Colonic mucosa (tissue), 4 donors: ENCODE measurements around the gene AZIN2. TPM values are rescaled to one million over a fixed set of nuclear protein-coding genes. Genes with fewer than 3 reads are reported as not detected.

Experiments used
- DNase-seq: peaks from one replicate; pipeline ENCODE4 v3.0.0-alpha.2; 2020
- H3K27ac ChIP-seq: fragments of 200-600 bp; one replicate; pipeline ENCODE4 v1.8.0; 2021
- H3K27me3 ChIP-seq: fragments of 200-600 bp; one replicate; pipeline ENCODE4 v1.8.0; 2021
- H3K36me3 ChIP-seq: fragments of 200-600 bp; one replicate; pipeline ENCODE4 v1.8.0; 2021
- H3K4me1 ChIP-seq: fragments of 200-600 bp; one replicate; pipeline ENCODE4 v1.8.0; 2021; ENCODE audit warnings: mild to moderate bottlenecking
- H3K4me3 ChIP-seq: fragments of 200-600 bp; one replicate; pipeline ENCODE4 v1.8.0; 2021
- H3K9ac ChIP-seq, 2 donors: one replicate each; pipeline ENCODE4 v1.7.0; 2013; ENCODE audit warnings: control low read depth in 2 of 2, low read depth in 2 of 2, low read length in 2 of 2
- H3K9me3 ChIP-seq: fragments of 200-600 bp; one replicate; pipeline ENCODE4 v1.8.0; 2021
- intact Hi-C: fragments of 100-400 bp; cut with DNase I; formaldehyde crosslinking; loops from one replicate; pipeline ENCODE4 v1.14.1; 2022
- total RNA-seq, 2 donors: library from RNA; stranded (reverse); fragmentation: NEBNext Ultra II Directional in 1 of 2; extraction: Animal tissue kit (Norgen Biotek cat#: 25700) in 1 of 2; gene quantifications; one replicate each; pipeline ENCODE4 v1.2.1, GENCODE V29; 2021
- TF ChIP-seq, protein P1 (sequence below): fragments of 200-600 bp; IDR thresholded peaks from one replicate; pipeline ENCODE4 v1.8.0; 2022; ENCODE audit warnings: antibody characterized with exemption, mild to moderate bottlenecking
- donor health status: healthy.
- donor health status: DM: no; HTN: no; CAD: no.
- donor health status: DM: no; HTN: no; CAD: no.

AZIN2 gene
- total RNA-seq, 2 donors from 2014 or later = 10.2 to 21.4 TPM

DNA sequence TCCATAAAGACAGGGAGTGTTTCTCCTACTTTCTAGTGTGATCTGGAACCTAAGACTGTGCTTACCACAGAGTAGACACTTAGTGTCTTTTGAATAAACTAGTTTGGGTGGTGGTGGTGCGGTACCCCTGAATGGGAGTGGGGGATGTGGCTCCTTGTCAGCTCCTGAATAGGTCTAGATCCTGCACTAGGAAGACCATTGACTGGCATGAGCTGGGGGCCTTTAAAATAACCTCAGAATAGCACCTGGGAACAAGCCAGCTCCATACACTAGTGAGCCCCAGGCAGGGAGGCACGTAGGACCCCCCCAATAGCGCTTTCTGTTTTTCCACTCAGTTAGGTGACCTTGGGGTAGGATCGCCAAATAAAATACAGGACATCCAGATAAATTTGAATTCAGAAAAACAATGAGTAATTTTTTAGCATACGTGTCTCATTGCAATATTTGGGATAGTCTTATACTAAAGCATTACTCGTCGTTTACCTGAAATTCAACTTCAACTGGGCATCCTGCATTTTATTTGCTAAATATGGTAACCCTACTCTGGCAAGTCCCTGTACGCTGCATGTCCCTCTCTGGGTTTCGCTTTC lies 45.6 kb downstream of the AZIN2 start:
- H3K4me1 ChIP-seq = peaks cover 2% of the 10 kb centered on the region
- DNase-seq = no peak
- H3K27ac ChIP-seq = peak overlapping the region; percentile 82
- peak overlapping the region; percentile 66 for H3K4me3 ChIP-seq
- H3K9me3 ChIP-seq = no peaks in the 10 kb centered on the region
- H3K27me3 ChIP-seq = no peaks in the 10 kb centered on the region
- TF ChIP-seq, protein P1, sequence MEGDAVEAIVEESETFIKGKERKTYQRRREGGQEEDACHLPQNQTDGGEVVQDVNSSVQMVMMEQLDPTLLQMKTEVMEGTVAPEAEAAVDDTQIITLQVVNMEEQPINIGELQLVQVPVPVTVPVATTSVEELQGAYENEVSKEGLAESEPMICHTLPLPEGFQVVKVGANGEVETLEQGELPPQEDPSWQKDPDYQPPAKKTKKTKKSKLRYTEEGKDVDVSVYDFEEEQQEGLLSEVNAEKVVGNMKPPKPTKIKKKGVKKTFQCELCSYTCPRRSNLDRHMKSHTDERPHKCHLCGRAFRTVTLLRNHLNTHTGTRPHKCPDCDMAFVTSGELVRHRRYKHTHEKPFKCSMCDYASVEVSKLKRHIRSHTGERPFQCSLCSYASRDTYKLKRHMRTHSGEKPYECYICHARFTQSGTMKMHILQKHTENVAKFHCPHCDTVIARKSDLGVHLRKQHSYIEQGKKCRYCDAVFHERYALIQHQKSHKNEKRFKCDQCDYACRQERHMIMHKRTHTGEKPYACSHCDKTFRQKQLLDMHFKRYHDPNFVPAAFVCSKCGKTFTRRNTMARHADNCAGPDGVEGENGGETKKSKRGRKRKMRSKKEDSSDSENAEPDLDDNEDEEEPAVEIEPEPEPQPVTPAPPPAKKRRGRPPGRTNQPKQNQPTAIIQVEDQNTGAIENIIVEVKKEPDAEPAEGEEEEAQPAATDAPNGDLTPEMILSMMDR = no peak
- peak overlapping the region; percentile 71 to 90 for H3K9ac ChIP-seq
- intact Hi-C loops = no loop called here
- H3K36me3 ChIP-seq = no peaks in the 10 kb centered on the region

DNA sequence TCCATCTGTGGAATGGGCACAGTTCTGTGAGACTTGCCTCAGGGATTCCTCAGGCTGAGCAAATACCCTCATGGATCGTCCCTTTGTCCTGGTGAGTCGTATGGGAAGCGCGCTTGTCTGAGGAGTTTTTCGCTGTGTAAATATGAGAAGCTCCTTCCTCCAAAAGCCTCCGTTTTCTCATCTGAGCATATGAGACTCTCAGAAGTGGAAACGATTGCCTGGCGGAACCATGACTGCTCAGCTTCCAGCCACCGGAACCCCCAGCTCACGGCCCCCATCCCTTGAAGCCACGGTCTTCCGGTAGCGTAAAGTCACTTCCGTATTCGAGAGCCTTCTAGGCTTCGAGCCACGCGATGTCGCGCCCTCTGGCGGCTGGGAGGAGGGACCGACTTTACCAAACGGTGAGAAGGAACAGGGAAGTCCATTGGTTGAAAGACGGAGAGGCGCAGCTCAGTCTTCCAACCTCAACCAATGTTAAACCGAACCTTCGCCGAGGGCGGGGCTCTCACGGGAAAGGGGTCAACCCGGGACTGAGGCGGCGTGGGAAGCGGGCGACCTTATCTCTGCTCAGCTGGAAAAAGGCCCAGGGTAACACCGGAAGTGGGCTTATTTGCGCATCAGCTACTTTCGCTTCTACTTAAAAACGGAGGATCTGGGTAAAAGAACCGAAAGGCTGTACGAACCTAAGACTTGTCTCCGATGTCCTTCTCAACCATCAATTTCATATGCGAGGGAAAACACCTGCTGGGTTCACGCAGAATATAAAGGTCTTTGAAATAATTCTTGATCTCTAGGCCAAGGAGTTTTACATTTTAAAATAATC lies 46.3 kb downstream of the AZIN2 start:
- TF ChIP-seq, protein P1 = peak; percentile 94
- Histone ChIP-seq H3K4me1 (peaks cover 2% of the 10 kb centered on the region), H3K27me3 (no peaks in the 10 kb centered on the region), H3K4me3 (peak overlapping the region; percentile 66), H3K36me3 (no peaks in the 10 kb centered on the region), H3K27ac (peak overlapping the region; percentile 82), H3K9ac (peak overlapping the region; percentile 71 to 90), H3K9me3 (no peaks in the 10 kb centered on the region)
- intact Hi-C loops = no loop called here
- DNase-seq = peak; percentile 99

DNA sequence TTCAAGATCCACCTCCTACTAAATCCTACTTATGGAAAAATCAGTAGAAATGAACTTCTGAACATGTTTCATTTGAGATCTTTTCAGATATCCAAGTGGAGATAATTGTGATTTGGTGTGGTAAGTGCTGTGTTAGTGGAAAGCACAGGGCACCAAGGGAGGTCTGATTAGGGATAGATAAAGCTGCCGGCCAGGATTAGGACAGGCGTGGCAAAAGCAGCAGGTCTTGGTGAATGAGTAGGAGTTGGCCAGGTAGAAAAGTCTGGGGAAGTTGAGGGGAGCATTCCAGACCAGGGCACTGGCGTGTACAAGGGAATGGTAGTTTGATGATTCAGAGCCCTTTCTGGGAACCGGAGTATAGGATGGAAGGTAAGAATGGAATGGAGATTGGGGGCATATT lies 47.8 kb downstream of the AZIN2 start:
- no peaks in the 10 kb centered on the region for H3K36me3 ChIP-seq
- TF ChIP-seq, protein P1 = no peak
- no peak for DNase-seq
- H3K27me3 ChIP-seq = no peaks in the 10 kb centered on the region
- no peak overlapping the region for H3K27ac ChIP-seq
- intact Hi-C loops = no loop called here
- no peak overlapping the region for H3K4me3 ChIP-seq
- peaks cover 2% of the 10 kb centered on the region for H3K4me1 ChIP-seq
- H3K9me3 ChIP-seq = no peaks in the 10 kb centered on the region
- H3K9ac ChIP-seq = peak overlapping the region in 1 of 2 donors; percentile 5

DNA sequence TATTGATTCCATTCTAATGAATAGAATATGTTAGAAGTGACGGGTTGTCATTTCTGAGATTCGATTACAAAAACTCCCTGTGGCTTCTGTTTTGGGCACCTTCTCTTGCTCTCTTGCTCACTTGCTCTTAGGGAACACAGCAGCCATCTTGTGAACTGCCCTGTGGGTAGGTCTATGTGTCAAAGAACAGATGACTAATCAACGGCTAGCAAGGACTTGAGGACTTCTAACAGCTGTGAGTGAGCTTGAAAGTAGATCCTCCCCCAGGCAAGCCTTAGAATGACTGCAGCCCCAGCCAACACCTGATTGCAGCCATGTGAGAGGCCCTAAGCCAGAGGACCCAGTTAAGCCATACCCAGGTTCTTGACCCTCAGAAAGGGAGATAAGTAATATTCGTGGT lies 49.3 kb downstream of the AZIN2 start:
- no peaks in the 10 kb centered on the region for H3K36me3 ChIP-seq
- no peak overlapping the region for H3K27ac ChIP-seq
- TF ChIP-seq, protein P1 = no peak
- intact Hi-C loops = no loop called here
- no peak overlapping the region for H3K4me3 ChIP-seq
- H3K9ac ChIP-seq = no peak overlapping the region
- no peaks in the 10 kb centered on the region for H3K9me3 ChIP-seq
- peaks cover 2% of the 10 kb centered on the region for H3K4me1 ChIP-seq
- DNase-seq = no peak
- no peaks in the 10 kb centered on the region for H3K27me3 ChIP-seq

DNA sequence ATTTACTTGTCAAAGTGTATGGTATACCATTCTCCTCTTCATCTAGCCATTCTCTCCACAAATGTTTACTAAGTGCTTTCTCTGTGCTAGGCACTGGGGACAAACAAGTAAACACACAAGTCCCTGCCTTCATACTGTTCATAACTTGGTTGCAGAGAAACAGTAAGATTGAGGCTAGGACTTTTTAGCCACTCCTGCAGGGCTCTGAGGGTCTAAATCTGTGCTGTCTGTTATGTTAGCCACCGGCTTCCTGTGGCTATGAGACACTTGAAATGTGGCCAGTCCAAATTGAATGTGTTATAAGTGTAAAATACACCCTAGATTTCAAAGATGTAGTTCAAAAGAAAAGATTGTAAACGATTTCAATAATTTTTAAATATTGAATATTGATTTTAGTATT lies 50.2 kb downstream of the AZIN2 start:
- DNase-seq = no peak
- Histone ChIP-seq H3K9me3 (no peaks in the 10 kb centered on the region), H3K36me3 (no peaks in the 10 kb centered on the region), H3K4me1 (peaks cover 2% of the 10 kb centered on the region), H3K4me3 (no peak overlapping the region), H3K27ac (no peak overlapping the region), H3K9ac (no peak overlapping the region), H3K27me3 (no peaks in the 10 kb centered on the region)
- TF ChIP-seq, protein P1 = no peak
- intact Hi-C loops = no loop called here
